Naive thymus-derived CD4-positive, alpha-beta T cell (primary cell): ENCODE measurements around the gene C5orf24. TPM values are rescaled to one million over a fixed set of nuclear protein-coding genes. Genes with fewer than 3 reads are reported as not detected.

Source experiments
- ATAC-seq: fragments of 150-1000 bp; cut with Tn5 transposase; 2 replicates; pipeline ENCODE4 v1.10.0; 2021; ENCODE audit warnings: mild to moderate bottlenecking, moderate library complexity
- CTCF ChIA-PET: fragments of 350-600 bp; sonication (Branson Sonifier 250); formaldehyde crosslinking; loops from one replicate; lab custom pipeline; 2021; ENCODE audit warnings: antibody characterized with exemption; lab: Charles Lee
- POLR2A ChIA-PET: fragments of 350-600 bp; sonication (Branson Sonifier 250); formaldehyde crosslinking; loops from one replicate; lab custom pipeline; 2021; ENCODE audit warnings: antibody characterized with exemption, inconsistent platforms; lab: Charles Lee
- DNase-seq, 9 donors: peaks; one replicate each; pipeline versions ENCODE4 v3.0.0 to v3.0.0-alpha.2; 2020 to 2022; ENCODE audit warnings: mixed read lengths in 1 of 9
- H3K27ac ChIP-seq: one replicate; pipeline ENCODE4 v1.7.0; 2013; ENCODE audit warnings: mild to moderate bottlenecking, low read depth, low read length, moderate library complexity
- H3K27me3 ChIP-seq, 2 donors: one replicate each; pipeline ENCODE4 v1.7.0; 2013; ENCODE audit warnings: low read length in 2 of 2, mild to moderate bottlenecking in 2 of 2, moderate library complexity in 2 of 2; ENCODE audit not compliant: control insufficient read depth in 2 of 2, insufficient read depth in 2 of 2
- H3K36me3 ChIP-seq, 3 experiments: 1 replicate in 2 of 3; 2 replicates in 1 of 3; pipeline ENCODE4 v1.7.0; 2013; ENCODE audit warnings: low read length in 3 of 3, mild to moderate bottlenecking in 3 of 3, moderate library complexity in 1 of 3; ENCODE audit not compliant: insufficient read depth in 3 of 3, control insufficient read depth in 2 of 3
- H3K4me1 ChIP-seq, 2 donors: one replicate each; pipeline ENCODE4 v1.7.0; 2013; ENCODE audit warnings: low read length in 2 of 2, mild to moderate bottlenecking in 2 of 2, moderate library complexity in 1 of 2; ENCODE audit not compliant: control insufficient read depth in 2 of 2, insufficient read depth in 2 of 2
- H3K4me3 ChIP-seq: 2 replicates; pipeline ENCODE4 v1.7.0; 2013; ENCODE audit warnings: mild to moderate bottlenecking, low read length
- H3K9me3 ChIP-seq, 3 experiments: 1 replicate in 2 of 3; 2 replicates in 1 of 3; pipeline ENCODE4 v1.7.0; 2013; ENCODE audit warnings: low read length in 3 of 3; ENCODE audit not compliant: control insufficient read depth in 2 of 3
- H3K27ac Mint-ChIP-seq, 9 donors: one replicate each; pipeline ENCODE4 v1.8.0; 2020 to 2022; ENCODE audit warnings: mixed read lengths in 9 of 9, mild to moderate bottlenecking in 8 of 9, moderate library complexity in 5 of 9, inconsistent platforms in 2 of 9
- H3K27me3 Mint-ChIP-seq, 5 donors: one replicate each; pipeline ENCODE4 v1.8.0; 2021 to 2022; ENCODE audit warnings: mixed read lengths in 5 of 5, mild to moderate bottlenecking in 1 of 5
- H3K36me3 Mint-ChIP-seq, 5 donors: one replicate each; pipeline ENCODE4 v1.8.0; 2020 to 2022; ENCODE audit warnings: mixed read lengths in 5 of 5, mild to moderate bottlenecking in 3 of 5, inconsistent platforms in 1 of 5
- H3K4me1 Mint-ChIP-seq, 7 donors: one replicate each; pipeline ENCODE4 v1.8.0; 2020 to 2022; ENCODE audit warnings: mixed read lengths in 7 of 7, mild to moderate bottlenecking in 3 of 7, inconsistent platforms in 1 of 7
- H3K4me3 Mint-ChIP-seq, 10 donors: one replicate each; pipeline ENCODE4 v1.8.0; 2020 to 2022; ENCODE audit warnings: mild to moderate bottlenecking in 10 of 10, mixed read lengths in 10 of 10, moderate library complexity in 6 of 10, inconsistent platforms in 2 of 10
- H3K9me3 Mint-ChIP-seq, 11 donors: one replicate each; pipeline ENCODE4 v1.8.0; 2020 to 2022; ENCODE audit warnings: mixed read lengths in 11 of 11, mild to moderate bottlenecking in 4 of 11, inconsistent platforms in 1 of 11, moderate library complexity in 1 of 11
- intact Hi-C, 2 donors: fragments of 100-400 bp; cut with micrococcal nuclease; formaldehyde crosslinking; loops; one replicate each; pipeline ENCODE4 v1.15.1; 2023
- polyA plus RNA-seq, 2 donors: library from polyadenylated mRNA; unstranded; fragments of 300-500 nt; fragmentation: Illumina TruSeq; gene quantifications; one replicate each; pipeline ENCODE4 v1.2.3, GENCODE V29; 2021
- total RNA-seq, 6 experiments: library from RNA in 5 of 6; stranded (reverse) in 5 of 6; gene quantifications; 1 replicate in 5 of 6; 2 replicates in 1 of 6; pipeline ENCODE4 v1.2.3 and lab custom pipeline; 2021 to 2026

Gene C5orf24
- total RNA-seq (10 to 100 TPM; 20.3 to 42.7 (median 37.9) TPM), polyA plus RNA-seq (1 to 10 TPM; 6.5 to 8.4 TPM), total RNA-seq (lab: John Stamatoyannopoulos, UW) (17.0 reads per million, percentile 47 among the genes with 10 or more reads in this experiment)

GRCh38 chr5:134845852-134846640 lies at the start of gene C5orf24:
Gene C5orf24 (plus strand): TSS chr5:134845968. CDS start chr5:134854901, 8,933 bp downstream.
- peaks cover 0 to 7% (median 0%) of the 10 kb centered on the region in 5 donors for H3K36me3 Mint-ChIP-seq
- no peaks in the 10 kb centered on the region for H3K9me3 ChIP-seq
- peak; percentile 98 for ATAC-seq

GRCh38 chr5:134798468-134798867 lies 47.3 kb upstream of the C5orf24 start:
- intact Hi-C loops, result no loop called here
- Mint-ChIP-seq H3K27me3 (no peaks in the 10 kb centered on the region), H3K36me3 (peaks cover 9 to 62% (median 25%) of the 10 kb centered on the region in 5 donors), H3K27ac (no peak overlapping the region), H3K4me3 (no peak overlapping the region), H3K9me3 (no peaks in the 10 kb centered on the region), H3K4me1 (no peaks in the 10 kb centered on the region)
- ATAC-seq, result no peak
- ChIA-PET POLR2A (interaction anchor here (0.6 kb wide), 1 partner anchor 107 kb away, joined by 7 read pairs; the partner anchor contains the start of gene PCBD2), CTCF (interaction anchor here (1.1 kb wide), 1 partner anchor 13 kb away, joined by 6 read pairs; no protein-coding TSS in a partner anchor)
- H3K9me3 ChIP-seq, result no peaks in the 10 kb centered on the region
- no peak overlapping the region for H3K4me3 ChIP-seq
- no peak overlapping the region for H3K27ac ChIP-seq
- no peaks in the 10 kb centered on the region for H3K27me3 ChIP-seq
- peaks cover 0 to 68% (median 19%) of the 10 kb centered on the region in 3 experiments for H3K36me3 ChIP-seq
- no peaks in the 10 kb centered on the region for H3K4me1 ChIP-seq
- no peak for DNase-seq

More at GRCh38 chr5:134845852-134846640, at the start of gene C5orf24:
- Mint-ChIP-seq H3K4me3 (peak within 1 kb of the TSS; percentile 84 to 99 (median 94)), H3K4me1 (peaks cover 12 to 42% (median 31%) of the 10 kb centered on the region in 7 donors), H3K27ac (peak within 1 kb of the TSS; percentile 94 to 99 (median 97)), H3K27me3 (no peaks in the 10 kb centered on the region), H3K9me3 (no peaks in the 10 kb centered on the region)
- Histone ChIP-seq H3K4me1 (peaks cover 16 to 19% of the 10 kb centered on the region in 2 donors), H3K27me3 (no peaks in the 10 kb centered on the region), H3K36me3 (peaks cover 0 to 4% (median 0%) of the 10 kb centered on the region in 3 experiments), H3K4me3 (peak within 1 kb of the TSS; percentile 60), H3K27ac (peak within 1 kb of the TSS; percentile 96)
- CTCF ChIA-PET, result interaction anchor here (0.9 to 1.1 kb wide), 4 partner anchors 28 to 108 kb away, joined by 3 to 7 read pairs (median 4); partner anchors contain the start of genes CAMLG, PCBD2 and TXNDC15
- intact Hi-C loops, result loop anchor here (1.0 to 10.0 kb wide), 11 partner anchors 28 to 841 kb away; partner anchors contain the start of genes CAMLG (in 2 of the 2), DDX46 (in 2 of the 2), PCBD2 (in 2 of the 2) and SAR1B (in 2 of the 2)
- POLR2A ChIA-PET, result interaction anchor here (0.5 to 1.8 kb wide), 14 partner anchors 12 to 618 kb away, joined by 3 to 37 read pairs (median 5); partner anchors contain the start of genes CAMLG, DDX46, PCBD2 and TXNDC15
- DNase-seq, result peak; percentile 83 to 93 (median 90)

GRCh38 chr5:134803821-134804220 lies 41.9 kb upstream of the C5orf24 start:
- Histone ChIP-seq H3K27me3 (no peaks in the 10 kb centered on the region), H3K4me1 (no peaks in the 10 kb centered on the region), H3K9me3 (no peaks in the 10 kb centered on the region), H3K27ac (no peak overlapping the region), H3K36me3 (peaks cover 3 to 47% (median 9%) of the 10 kb centered on the region in 3 experiments), H3K4me3 (no peak overlapping the region)
- intact Hi-C loops, result no loop called here
- ChIA-PET POLR2A (no interaction called here), CTCF (no interaction called here)
- no peak overlapping the region for H3K4me3 Mint-ChIP-seq
- H3K9me3 Mint-ChIP-seq, result no peaks in the 10 kb centered on the region
- peaks cover 8 to 42% (median 17%) of the 10 kb centered on the region in 5 donors for H3K36me3 Mint-ChIP-seq
- H3K27me3 Mint-ChIP-seq, result no peaks in the 10 kb centered on the region
- no peak for DNase-seq
- peak overlapping the region in 1 of 9 donors; percentile 30 for H3K27ac Mint-ChIP-seq
- no peak for ATAC-seq
- no peaks in the 10 kb centered on the region for H3K4me1 Mint-ChIP-seq

- Histone ChIP-seq H3K27me3 (no peaks in the 10 kb centered on the region), H3K36me3 (peaks cover 10 to 68% (median 26%) of the 10 kb centered on the region in 3 experiments), H3K27ac (no peak overlapping the region), H3K4me3 (no peak overlapping the region), H3K9me3 (no peaks in the 10 kb centered on the region), H3K4me1 (no peaks in the 10 kb centered on the region)
- ChIA-PET CTCF (no interaction called here), POLR2A (no interaction called here)
- Mint-ChIP-seq H3K36me3 (peaks cover 0 to 44% (median 13%) of the 10 kb centered on the region in 5 donors), H3K9me3 (no peaks in the 10 kb centered on the region), H3K4me3 (peak overlapping the region in 1 of 10 donors; percentile 3), H3K27ac (peak overlapping the region in 5 of 9 donors; percentile 38 to 66 (median 55)), H3K4me1 (peaks cover 0 to 16% (median 0%) of the 10 kb centered on the region in 7 donors), H3K27me3 (no peaks in the 10 kb centered on the region)
- DNase-seq (peak in 1 of 9 donors; percentile 28), ATAC-seq (peak; percentile 65)
- intact Hi-C loops, result no loop called here
These were observed 32.4 kb upstream of the C5orf24 start for GRCh38 chr5:134813407-134813806.

- peak; percentile 54 for ATAC-seq
- peaks cover 6 to 68% (median 23%) of the 10 kb centered on the region in 3 experiments for H3K36me3 ChIP-seq
- POLR2A ChIA-PET, result no interaction called here
- no peak overlapping the region for H3K27ac ChIP-seq
- no peak for DNase-seq
- H3K4me3 ChIP-seq, result no peak overlapping the region
- Mint-ChIP-seq H3K27ac (peak overlapping the region in 3 of 9 donors; percentile 55 to 65 (median 62)), H3K9me3 (no peaks in the 10 kb centered on the region), H3K4me3 (no peak overlapping the region), H3K27me3 (no peaks in the 10 kb centered on the region), H3K4me1 (peaks cover 0 to 16% (median 0%) of the 10 kb centered on the region in 7 donors), H3K36me3 (peaks cover 0 to 44% (median 17%) of the 10 kb centered on the region in 5 donors)
- intact Hi-C loops, result no loop called here
- no peaks in the 10 kb centered on the region for H3K27me3 ChIP-seq
- H3K4me1 ChIP-seq, result no peaks in the 10 kb centered on the region
- CTCF ChIA-PET, result no interaction called here
- H3K9me3 ChIP-seq, result no peaks in the 10 kb centered on the region
These were observed 31.9 kb upstream of the C5orf24 start for GRCh38 chr5:134813827-134814226.

- Histone ChIP-seq H3K36me3 (peaks cover 4 to 69% (median 14%) of the 10 kb centered on the region in 3 experiments), H3K9me3 (no peaks in the 10 kb centered on the region), H3K4me1 (no peaks in the 10 kb centered on the region), H3K27me3 (no peaks in the 10 kb centered on the region), H3K4me3 (no peak overlapping the region), H3K27ac (no peak overlapping the region)
- DNase-seq (no peak), ATAC-seq (no peak)
- Mint-ChIP-seq H3K27me3 (no peaks in the 10 kb centered on the region), H3K9me3 (no peaks in the 10 kb centered on the region), H3K4me1 (peaks cover 0 to 16% (median 0%) of the 10 kb centered on the region in 7 donors), H3K27ac (peak overlapping the region in 1 of 9 donors; percentile 62), H3K4me3 (no peak overlapping the region), H3K36me3 (peaks cover 0 to 53% (median 17%) of the 10 kb centered on the region in 5 donors)
- CTCF ChIA-PET, result interaction anchor here (0.5 kb wide), 1 partner anchor 34 kb away, joined by 3 read pairs; no protein-coding TSS in a partner anchor
- intact Hi-C loops, result no loop called here
- POLR2A ChIA-PET, result interaction anchor here (0.6 kb wide), 1 partner anchor 50 kb away, joined by 4 read pairs; no protein-coding TSS in a partner anchor
These were observed 28.8 kb upstream of the C5orf24 start for GRCh38 chr5:134817006-134817405.
